ENCODE measurements around the gene RPS17.

RPS17 gene

DNA sequence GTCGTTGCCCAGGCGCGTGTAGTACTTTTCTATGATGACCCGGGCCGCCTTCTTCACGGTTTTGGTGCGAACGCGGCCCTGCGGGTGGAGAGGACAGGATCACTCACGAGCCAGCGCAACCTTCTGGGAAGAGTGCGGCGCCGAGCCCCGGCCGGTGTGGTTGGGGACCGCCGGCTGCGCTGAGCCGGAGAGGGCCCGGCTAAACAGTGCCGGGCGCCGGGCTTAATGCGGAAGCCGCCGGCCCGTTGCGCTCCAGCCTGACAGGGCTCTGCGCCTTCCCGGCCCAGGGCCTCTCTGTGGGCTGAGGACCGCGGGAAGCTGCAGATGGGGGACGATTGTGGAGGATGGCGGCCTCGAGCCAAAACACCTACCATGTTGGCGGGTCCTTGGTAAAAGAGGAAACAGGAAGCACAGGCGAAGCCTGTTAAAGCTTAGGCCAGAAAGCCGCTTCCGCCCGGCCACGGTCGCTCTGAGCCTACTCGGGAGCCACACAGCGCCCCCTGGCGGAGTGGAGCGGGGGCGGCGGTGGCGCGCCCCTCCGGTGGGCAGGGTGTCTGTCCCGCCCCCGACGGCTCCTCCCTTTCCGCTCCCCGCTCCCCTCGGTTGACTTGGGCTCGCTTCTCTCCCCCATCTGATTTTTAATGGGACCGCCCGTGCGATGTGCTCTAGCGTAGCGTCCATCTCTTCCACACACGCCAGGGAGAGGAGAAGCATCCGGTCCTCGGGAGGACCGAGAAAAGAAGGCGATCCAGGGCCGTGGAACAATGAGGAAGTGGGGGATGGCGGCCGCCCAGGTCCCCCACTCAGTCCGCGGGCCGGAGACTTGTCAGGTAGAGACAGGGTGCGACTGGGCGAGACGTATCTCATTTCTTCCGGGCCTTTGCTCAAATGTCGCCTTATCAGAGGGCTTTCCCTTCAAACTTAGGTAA is at the start of gene RPS17:
RPS17 (minus strand) TSS at position 403 of the 929 bp plus-strand sequence; CDS start at position 374, 29 bp downstream.
- DNase-seq = no peak

DNA sequence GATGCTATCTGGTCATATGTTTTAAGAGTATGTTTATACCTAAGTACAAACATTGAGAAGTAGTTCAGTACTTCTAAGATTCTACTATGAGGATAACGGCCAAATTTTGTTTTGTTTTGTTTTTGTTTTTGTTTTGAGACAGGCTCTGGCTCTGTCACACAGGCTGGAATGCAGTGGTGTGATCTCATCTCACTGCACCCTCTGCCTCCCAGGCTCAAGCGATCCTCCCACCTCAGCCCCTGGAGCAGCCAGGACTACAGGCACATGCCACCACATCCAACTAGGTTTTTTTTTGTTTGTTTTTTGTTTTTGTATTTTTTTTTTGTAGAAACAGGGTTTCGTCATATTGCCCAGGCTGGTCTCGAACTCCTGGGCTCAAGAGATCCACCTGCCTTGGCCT is 47.5 kb upstream of the RPS17 start:
- DNase-seq = no peak

DNA sequence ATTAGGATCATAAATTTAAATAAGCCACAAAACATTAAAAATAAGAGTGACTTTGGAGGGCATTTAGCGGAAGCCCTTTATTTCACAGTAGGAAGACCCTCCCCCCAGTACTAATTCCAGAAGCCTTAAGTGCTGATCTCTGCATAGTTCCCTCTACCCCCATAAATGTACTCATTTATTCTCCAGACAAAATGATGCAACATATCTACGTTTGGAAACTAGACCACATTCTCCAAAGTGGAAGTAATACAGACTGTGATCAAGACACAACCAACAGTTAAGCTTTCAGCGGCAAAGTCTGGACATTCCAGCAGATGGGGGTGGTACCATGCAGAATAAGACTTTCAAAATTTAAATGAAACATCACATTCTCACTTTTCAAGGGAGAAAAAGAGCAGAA is 44.8 kb upstream of the RPS17 start:
- no peak for DNase-seq

DNA sequence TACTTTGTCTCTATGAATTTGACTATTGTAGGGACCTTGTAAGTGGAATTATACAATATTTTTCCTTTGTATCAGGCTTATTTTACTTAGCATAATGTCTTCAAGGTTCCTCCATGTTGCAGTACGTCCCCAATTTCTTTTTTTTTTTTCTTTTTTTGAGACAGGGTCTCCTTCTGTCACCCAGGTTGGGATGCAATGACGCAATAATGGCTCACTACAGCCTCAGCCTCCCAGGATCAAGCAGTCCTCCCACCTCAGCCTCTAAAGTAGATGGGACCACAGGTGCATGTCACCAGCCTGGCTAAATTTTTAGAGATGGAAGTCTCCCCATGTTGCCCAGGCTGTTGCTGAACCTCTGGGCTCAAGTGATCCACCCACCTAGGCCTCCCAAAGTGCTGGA is 40.5 kb upstream of the RPS17 start:
- no peak for DNase-seq

DNA sequence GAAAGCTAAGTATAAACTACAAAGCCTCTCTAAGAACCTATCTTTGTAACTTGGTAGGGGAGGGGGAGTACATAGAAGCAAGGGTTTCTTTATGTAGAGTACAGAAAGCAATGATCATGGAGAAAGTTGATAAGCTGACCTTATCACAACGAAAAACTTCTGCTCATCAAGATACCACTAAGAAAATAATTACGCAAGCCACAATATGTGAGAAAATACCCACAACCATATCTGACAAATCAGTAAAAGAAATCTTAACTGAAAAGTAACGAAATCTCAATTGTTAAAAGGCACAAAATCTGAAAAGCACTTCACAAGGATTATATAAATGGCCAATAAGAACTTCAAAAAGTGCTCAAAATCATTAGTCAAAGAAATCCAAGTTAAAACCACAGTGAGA is 35.1 kb upstream of the RPS17 start:
- DNase-seq = no peak

DNA sequence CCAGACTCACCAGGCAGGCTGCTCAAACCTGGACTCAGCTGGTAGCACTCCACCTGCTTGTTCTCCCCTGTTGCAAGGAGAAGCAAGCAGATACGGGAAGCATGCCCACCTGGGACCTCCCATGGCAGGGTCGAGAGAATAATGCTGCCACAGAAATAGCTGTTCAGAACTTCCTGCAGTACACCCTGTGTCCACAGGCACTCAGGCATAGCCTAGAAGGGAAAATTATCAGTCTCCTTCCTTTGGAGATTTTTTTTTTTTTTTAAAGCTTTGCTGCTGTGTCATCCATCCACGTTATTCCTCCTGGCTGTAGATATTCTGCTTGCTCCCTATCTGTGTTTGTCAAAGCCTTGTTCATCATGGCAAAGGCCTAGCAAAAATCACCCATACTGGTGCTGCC is 32.7 kb upstream of the RPS17 start:
- DNase-seq = no peak

DNA sequence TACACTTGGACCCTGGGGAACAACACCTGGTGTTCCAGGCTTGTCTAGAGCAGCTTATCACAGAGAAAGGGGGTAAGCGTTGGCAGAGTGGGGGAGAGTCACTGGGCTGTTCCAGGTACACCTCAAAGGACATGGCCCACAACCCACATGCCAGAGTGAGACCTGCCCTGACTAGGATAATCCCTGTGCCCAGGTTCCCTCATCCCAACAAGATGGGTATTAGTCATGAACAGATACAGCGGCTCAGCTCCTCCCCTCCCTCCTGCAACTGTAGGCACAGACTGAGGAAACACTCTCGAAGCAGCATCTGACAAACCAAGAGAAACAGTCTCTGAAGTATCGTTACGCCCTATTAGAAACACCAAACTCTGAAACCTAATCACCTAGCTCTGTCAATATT is 32.1 kb upstream of the RPS17 start:
- no peak for DNase-seq

DNA sequence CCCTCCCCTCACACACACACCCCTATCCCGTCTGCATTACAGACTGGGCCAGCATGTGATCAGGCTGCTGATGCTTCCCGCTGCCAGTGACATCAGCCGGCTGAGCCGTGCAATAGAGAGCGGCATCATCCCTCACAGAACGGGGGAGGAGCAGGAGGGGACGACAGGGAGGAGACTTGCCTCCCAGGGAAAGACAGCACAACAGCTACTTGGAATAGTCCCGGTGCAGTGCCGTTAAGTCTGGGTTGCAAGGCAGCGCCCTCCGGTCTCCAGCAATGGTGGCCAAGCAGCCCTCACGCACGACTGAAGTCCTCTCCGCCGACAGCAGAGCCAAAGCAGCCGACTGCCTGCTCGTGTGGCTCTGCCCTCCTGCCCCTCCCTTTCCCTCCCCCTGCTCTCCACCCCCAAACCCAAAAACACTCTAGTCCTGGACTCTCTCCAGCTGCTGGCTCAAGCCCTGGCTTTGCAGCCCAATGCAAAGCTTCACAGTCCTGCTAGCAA is 31.5 kb upstream of the RPS17 start:
- no peak for DNase-seq

DNA sequence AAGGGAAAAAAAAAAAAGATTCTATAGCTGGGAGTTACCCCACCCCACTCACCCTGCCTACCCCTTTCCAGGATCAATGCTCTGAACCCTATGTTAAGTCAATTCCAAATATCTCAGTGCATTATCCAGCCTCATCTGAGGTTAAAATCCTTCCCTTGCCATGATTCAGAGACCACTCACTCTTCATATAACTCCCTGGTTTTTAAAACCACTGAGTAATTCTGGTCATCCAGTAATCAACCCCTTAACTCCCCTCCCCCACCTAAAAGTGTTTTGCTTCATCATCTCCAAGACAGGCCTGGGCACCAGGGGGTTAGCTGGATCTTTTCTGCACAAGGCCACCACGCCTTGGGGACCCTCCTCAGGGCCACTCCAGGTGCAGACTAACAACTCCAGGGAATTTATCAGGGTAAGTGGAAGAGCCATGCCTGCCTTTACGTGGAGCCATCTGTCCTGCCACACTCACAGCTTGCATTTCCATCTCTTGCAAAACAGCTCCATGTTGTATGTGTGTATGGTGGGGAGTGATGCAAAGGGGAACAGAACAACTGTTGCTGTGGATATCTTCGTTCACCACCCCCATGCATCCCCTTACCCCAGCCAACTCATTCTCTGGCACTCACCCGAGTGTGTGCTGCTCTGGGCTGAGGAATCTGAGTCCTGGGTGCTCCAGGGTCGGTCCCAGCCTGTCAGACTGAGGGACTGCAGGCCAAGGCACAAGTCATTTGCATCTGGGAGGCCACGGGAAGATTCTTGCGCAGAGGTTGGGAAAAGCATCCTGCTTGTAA is 30.7 kb upstream of the RPS17 start:
- DNase-seq = no peak

DNA sequence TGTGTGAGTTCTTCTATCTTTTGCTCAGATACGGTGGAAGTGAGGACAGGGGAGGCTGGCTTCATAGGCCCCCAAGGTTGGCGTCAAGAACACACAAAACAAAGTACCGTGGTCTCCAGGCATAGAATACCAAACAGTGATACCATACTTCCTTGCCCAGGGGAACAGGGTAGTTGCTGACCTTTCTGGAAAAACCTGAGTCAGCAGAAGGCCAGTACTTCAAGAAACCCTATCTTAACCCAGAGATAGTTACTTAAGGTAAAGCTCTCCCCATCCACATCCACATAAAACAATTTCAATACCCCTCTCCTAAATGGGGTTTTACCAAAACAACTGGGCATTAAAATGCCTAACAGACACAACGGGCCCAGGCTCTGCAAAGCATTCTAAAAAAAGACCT is 29.6 kb upstream of the RPS17 start:
- DNase-seq = no peak

DNA sequence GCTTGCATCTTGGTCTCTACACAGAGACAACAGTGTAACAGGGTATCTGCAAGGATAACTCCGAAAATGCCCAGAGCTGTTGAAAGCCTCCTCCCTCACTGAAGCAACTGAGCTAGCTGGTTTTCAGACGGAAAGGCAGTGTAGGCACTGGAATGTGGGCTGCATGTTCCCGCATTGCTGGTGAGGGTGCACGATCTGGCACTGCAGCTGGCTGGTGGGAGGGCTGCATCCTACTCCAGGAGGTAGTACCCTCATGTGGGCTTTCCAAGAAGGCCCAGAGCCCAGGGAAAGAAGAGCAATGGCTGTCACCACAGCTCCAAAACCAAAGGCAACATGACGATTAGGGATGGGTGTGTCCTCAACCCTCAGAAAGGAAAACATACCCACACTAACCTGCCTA is 28.7 kb upstream of the RPS17 start:
- no peak for DNase-seq

DNA sequence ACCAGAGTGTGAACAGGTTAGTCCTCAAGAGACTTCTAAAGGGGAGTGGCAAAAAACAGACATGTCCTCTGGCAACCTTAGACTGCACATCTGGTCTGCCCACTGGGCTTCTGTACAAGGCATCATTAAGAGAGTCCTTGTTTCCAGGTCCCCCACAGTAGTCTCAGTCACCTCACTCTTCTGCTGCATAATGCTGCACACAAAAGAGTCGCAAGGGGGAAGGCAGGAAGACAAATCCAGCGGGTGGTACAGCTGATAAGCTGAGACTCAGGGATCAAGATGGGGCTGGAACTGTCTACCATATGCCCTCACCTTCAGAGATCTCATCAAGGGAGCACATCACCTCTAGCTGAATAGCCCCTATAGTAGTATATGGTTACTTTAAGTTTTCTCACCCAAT is 27.4 kb upstream of the RPS17 start:
- DNase-seq = no peak

DNA sequence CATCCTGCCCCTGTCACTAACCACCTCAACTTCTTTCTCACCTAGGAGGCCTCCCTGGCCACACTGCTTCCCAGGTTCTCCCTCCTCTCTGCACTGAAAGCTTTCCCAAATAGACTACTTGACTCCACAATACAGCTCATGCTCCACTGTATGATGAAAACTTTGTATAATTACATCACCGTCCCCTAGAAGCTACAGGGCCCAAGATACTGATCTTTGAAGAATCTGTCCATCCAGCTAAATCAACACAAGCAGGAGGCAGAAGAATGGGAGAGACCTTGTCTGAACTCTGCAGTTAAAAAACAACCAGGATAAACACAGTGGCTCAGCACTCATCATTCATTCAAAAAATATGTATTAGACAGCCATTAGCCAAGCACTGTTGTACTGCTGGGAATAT is 26.4 kb upstream of the RPS17 start:
- no peak for DNase-seq

DNA sequence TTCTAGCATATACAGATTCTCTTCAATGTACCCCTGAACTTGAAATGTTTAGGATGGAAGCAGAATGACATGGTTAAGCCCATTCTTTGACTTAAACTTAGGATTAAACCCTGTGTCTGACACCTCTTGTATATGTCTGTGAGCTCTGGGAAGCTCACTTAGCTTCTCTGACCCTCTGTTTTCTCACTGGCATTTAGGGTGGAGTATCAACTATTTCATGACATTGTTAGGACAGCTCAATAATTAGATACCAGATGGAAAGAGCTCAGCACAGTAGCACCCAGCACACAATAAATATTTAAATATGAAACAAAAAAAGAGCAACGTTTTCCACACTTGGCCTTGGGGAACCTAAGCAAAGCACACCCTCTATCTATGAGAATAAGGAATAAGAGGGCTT is 18.2 kb upstream of the RPS17 start:
- DNase-seq = no peak

DNA sequence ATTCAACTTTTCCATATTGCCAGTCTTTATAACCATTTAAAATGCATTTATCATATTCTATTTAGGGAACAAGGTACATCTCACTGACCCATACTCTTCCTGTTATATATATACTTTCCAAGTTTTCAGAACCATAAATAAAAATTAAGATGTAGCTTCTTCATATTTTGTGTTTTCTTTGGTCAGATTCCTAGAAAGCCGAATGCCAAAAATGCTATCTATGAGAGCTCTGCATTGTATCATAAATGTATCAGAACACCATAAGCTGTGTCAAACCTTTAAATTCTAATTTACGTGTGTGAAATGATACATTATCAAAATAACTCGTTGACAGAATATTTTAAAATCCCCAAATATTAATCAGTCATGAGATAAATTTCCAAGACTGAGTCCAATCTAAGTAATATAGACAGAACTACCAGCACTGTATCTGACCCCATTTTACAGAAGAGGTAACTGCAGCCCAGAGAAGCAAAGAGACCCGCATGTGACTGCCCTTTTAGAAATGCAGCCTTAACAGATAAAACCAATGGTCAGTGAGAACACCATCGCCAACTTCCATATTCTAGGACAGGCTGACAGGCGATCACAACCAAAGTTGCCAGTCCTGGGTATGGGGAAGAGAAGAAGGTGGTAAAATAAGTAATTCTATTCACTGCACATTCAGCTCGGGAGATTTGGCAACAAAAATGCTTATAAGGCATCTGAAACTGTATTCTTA is 16.2 kb upstream of the RPS17 start:
- DNase-seq = no peak

DNA sequence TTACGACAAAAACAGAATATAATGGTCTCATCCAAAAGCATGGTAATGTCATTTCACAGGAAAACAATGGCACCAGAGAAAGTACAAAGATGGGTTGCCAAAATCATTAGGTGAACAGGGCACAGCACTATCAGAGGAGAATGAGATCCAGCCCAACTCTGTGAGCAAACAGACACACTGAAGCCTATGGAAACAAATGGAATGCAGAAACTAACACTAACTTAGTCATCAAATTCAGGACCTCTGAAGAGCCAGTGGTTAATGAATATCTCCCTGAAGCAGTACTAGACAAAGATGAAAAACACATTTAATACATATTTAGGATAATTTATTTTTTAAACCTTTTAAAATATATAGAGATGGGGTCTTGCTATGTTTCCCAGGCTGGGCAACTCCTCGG is 14.6 kb upstream of the RPS17 start:
- no peak for DNase-seq

DNA sequence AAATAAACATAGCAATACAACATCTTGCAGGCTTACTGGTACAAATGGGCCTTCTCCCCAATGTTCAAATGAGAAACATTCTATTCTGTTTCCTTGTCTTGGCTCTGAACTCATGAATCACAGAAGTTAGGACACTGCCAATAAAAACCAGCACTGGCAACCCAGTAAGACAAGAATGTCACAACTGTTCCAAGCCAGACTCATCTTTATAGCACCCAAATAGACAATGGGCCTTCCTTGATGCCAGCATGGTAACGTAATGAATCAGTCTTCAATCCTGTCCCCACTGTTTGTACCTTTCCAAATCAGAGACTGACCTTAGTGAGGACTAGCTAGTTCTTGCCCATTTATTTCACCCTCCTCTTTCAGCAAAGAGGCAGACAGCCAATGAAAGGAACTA is 14.1 kb upstream of the RPS17 start:
- no peak for DNase-seq

DNA sequence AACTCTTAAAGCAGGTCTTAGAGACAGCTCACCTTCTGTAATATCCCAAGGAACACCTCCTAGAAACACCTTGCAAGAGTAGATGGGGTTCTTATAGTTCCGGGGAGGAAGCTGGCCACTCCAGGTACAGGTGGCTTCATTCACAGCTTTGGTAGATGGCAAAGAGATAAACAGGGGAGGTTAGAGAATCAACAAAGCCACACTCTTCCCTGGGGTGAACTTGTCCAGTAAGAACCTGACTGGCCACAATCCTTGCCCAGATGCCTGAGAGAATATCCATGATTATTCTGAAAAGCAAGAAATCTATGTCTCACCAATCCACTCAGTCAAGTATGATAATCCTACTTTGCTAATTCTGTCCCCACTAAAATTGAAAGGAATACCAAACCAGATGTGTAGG is 13.6 kb upstream of the RPS17 start:
- no peak for DNase-seq

DNA sequence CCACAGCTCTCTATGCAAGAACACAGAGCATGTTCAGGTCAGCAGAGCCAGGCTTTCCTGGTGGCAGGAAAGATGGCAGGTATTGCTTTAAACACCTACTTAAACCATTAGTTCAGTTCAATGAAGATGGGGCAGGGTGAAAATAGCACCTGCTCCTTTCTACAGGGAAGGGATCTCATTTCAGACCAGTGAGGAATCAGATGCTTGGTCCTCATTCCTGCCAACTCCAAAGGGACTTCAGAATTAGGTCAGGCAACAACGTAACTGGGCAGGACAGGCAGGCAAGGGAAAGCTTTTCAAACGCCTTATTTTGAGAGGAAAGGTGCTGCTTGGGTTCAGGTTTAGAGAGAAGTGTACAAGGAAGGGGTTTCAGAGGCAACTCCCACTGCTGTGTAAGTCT is 12.6 kb upstream of the RPS17 start:
- DNase-seq = no peak

DNA sequence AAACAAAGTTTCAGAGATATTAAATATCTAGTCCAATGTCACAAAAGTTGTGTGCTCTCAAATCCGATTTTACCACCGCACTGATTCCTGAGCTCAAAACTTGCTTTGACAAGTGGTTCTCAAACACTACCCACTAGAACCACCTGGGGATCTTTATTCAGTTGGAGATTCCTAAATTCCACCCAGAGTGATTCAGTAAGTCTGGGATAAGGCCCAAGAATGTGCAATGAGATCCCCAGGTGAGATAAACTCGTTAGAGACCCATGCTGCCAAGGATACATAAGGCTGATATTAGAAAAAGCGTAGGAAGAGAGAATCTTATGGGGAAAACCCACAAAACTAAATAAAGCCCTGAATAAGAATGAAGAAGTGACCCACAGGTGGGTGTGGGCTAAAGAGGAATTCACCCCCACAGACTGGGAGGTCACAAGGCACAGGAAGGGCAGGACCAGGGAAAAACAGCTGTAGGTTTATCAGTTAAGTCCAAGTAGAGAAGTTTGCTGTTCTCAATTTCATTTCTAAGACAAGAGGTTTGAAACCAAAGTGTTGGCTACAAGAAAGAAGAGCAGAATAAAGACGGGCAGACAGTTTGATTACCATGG is 11.5 kb upstream of the RPS17 start:
- DNase-seq = no peak

DNA sequence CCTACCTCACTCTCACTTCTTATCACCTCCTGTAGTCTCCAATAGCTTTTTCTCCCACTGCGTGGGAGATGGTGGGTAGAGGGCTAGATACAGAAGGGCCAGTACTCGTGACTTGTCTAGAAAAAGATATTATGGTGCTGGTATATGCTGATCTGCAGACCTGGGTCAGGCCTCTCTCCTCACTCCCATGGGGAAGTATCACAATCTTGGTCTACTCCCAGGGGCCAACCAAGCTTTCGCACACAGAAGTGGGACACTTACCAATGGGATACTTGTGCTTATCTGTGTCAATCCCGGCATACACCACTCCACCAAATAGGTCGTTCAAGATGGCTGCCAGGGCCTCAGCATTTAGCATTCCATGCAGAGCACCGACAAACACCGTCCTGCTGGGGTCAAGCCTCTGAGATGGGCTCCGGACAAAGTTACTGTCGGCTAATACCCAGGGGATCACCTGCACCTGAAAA is 9.0 kb upstream of the RPS17 start:
- DNase-seq = no peak

DNA sequence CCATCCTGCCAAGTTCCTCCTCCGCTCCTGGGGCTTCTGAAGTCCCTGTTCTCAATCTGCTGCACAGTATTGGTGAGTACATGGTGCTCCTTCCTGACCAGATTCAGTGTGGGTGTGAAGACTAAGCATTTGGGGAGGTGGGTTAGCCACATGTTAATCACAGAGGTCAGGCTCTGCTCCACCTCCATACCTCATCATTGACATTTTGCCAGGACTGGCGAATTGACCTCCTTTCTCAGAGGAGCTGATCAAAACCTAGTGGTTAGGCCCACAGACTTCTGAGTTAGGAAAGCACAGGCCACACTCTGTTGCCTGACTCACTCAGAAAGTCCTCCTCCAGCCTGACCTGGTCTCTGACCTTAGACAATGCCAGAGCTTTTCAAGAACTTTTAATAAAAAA is 8.4 kb upstream of the RPS17 start:
- no peak for DNase-seq

DNA sequence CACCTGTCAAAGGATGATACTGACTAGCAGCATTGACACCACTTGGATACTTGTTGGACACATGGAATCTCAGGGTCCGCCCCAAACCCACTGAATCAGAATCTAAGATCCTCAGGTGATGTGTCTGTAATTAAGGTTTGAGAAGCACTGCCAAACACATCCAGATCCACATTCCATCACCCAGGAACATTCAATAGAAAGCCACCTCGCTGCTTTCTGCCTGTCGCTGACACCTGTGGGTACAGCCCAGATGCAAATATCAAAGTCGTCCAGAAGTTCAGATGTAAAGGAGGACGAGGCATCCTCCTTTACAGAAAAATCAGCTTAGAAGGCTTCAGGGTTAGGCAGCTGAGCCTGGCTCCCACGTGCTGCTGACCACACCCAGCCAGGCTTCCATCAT is 5.2 kb upstream of the RPS17 start:
- no peak for DNase-seq

Data from NCI-H1930 (cell line).